Activated CD8-positive, alpha-beta memory T cell treated with anti-CD3 and anti-CD28 coated beads for 48 hours (primary cell): ENCODE results near the gene AJM1.
"Not testable (repeated sequence)": the region's sequence is repeated elsewhere in the genome, so short reads cannot be mapped to it uniquely, and the experiment has no call there.

Experiments used
- DNase-seq, 3 experiments: peaks; one replicate each; pipeline ENCODE4 v3.0.0-alpha.2; 2020; ENCODE audit warnings: low read depth in 2 of 3, low spot score in 2 of 3

AJM1 gene

GRCh38 chr9:136829981-136830885 is 12.0 kb upstream of the AJM1 start:
- no peak for DNase-seq

GRCh38 chr9:136831002-136831719 is 11.1 kb upstream of the AJM1 start:
- DNase-seq = no peak

- no peak for DNase-seq
Measured at GRCh38 chr9:136831720-136832104, 10.6 kb upstream of the AJM1 start.

- no peak for DNase-seq
Measured at GRCh38 chr9:136832581-136832980, 9.7 kb upstream of the AJM1 start.

GRCh38 chr9:136833381-136834048 is 8.8 kb upstream of the AJM1 start:
- DNase-seq = not testable (repeated sequence)

GRCh38 chr9:136835162-136835931 is 6.9 kb upstream of the AJM1 start:
- no peak for DNase-seq

GRCh38 chr9:136835932-136836904 is 6.1 kb upstream of the AJM1 start:
- no peak for DNase-seq

GRCh38 chr9:136837146-136837855 is 5.0 kb upstream of the AJM1 start:
- DNase-seq = no peak

- not testable (repeated sequence) for DNase-seq
Measured at GRCh38 chr9:136837856-136838277, 4.4 kb upstream of the AJM1 start.

- DNase-seq = no peak
Measured at GRCh38 chr9:136838314-136839228, 3.7 kb upstream of the AJM1 start.

- no peak for DNase-seq
Measured at GRCh38 chr9:136839229-136840139, 2.8 kb upstream of the AJM1 start.

GRCh38 chr9:136840140-136840876 is 2.0 kb upstream of the AJM1 start:
- DNase-seq = no peak

- DNase-seq = no peak
Measured at GRCh38 chr9:136840877-136841645, 1.2 kb upstream of the AJM1 start.

GRCh38 chr9:136841646-136842379 is 465 bp upstream of the AJM1 start:
- not testable (repeated sequence) for DNase-seq
